B cell (primary cell): ENCODE measurements around the gene KRTAP10-2. TPM values are rescaled to one million over a fixed set of nuclear protein-coding genes. Genes with fewer than 3 reads are reported as not detected.

ENCODE experiments used
- ATAC-seq: fragments of 200-7000 bp; cut with Tn5 transposase; one replicate; pipeline ENCODE4 v1.10.0; 2021; ENCODE audit warnings: low read depth, mild to moderate bottlenecking, moderate number of reproducible peaks, moderate library complexity
- CTCF ChIA-PET: fragments of 350-600 bp; sonication (Branson Sonifier 250); formaldehyde crosslinking; loops from one replicate; lab custom pipeline; 2021; ENCODE audit warnings: antibody characterized with exemption, inconsistent platforms; lab: Charles Lee
- POLR2A ChIA-PET: fragments of 350-600 bp; sonication (Branson Sonifier 250); formaldehyde crosslinking; loops from one replicate; lab custom pipeline; 2021; ENCODE audit warnings: antibody characterized with exemption; lab: Charles Lee
- DNase-seq: peaks from one replicate; pipeline ENCODE4 v3.0.0; 2013
- H2AFZ ChIP-seq: 2 replicates; pipeline ENCODE4 v1.6.1; 2012; ENCODE audit warnings: mild to moderate bottlenecking, low read depth, low read length; ENCODE audit not compliant: insufficient read depth, poor library complexity, severe bottlenecking
- H3K27ac ChIP-seq, 2 donors: 1 replicate in 1 of 2; 2 replicates in 1 of 2; pipeline ENCODE4 v1.5.1; 2012 to 2013; ENCODE audit warnings: low read length in 2 of 2, mild to moderate bottlenecking in 2 of 2, moderate library complexity in 1 of 2
- H3K27me3 ChIP-seq, 4 experiments: fragments of 200-600 bp in 1 of 4; sonication (generic) in 1 of 4; replicated peaks in 1 of 4; 1 replicate in 2 of 4; 2 replicates in 2 of 4; pipeline versions ENCODE4 v1.6.1 to v1.7.0; 2013 to 2016; ENCODE audit warnings: low read length in 3 of 4, mild to moderate bottlenecking in 2 of 4, mixed read lengths in 1 of 4, moderate library complexity in 1 of 4; ENCODE audit not compliant: insufficient read depth in 4 of 4, control insufficient read depth in 3 of 4; ENCODE audit errors: control extremely low read depth in 1 of 4
- H3K36me3 ChIP-seq, 2 experiments: replicated peaks in 1 of 2; 1 replicate in 1 of 2; 2 replicates in 1 of 2; pipeline versions ENCODE4 v1.6.1 to v1.7.1; 2013; ENCODE audit warnings: low read length in 1 of 2; ENCODE audit not compliant: insufficient read depth in 2 of 2, control insufficient read depth in 1 of 2; ENCODE audit errors: control extremely low read depth in 1 of 2, extremely low read depth in 1 of 2
- H3K4me1 ChIP-seq, 2 donors: fragments of 200-600 bp in 1 of 2; sonication (generic) in 1 of 2; 1 replicate in 1 of 2; 2 replicates in 1 of 2; pipeline versions ENCODE4 v1.5.1 to v1.6.1; 2013 to 2017; ENCODE audit warnings: low read length in 2 of 2; ENCODE audit not compliant: control insufficient read depth in 2 of 2, insufficient read depth in 2 of 2
- H3K4me2 ChIP-seq: replicated peaks from 2 replicates; pipeline ENCODE3; 2012; ENCODE audit warnings: mild to moderate bottlenecking, low read depth, low read length; ENCODE audit not compliant: poor library complexity, severe bottlenecking
- H3K4me3 ChIP-seq, 5 experiments: fragments of 200-600 bp in 1 of 5; sonication (generic) in 1 of 5; 1 replicate in 3 of 5; 2 replicates in 2 of 5; pipeline versions ENCODE4 v1.5.1 to v1.7.0; 2011 to 2016; ENCODE audit warnings: low read length in 4 of 5, mild to moderate bottlenecking in 4 of 5, low read depth in 2 of 5, control low read depth in 1 of 5, moderate library complexity in 1 of 5; ENCODE audit not compliant: insufficient read depth in 1 of 5; ENCODE audit errors: control extremely low read depth in 1 of 5, extremely low read depth in 1 of 5
- H3K79me2 ChIP-seq: fragments of 200-600 bp; sonication (generic); one replicate; pipeline ENCODE4 v1.6.0; 2016; ENCODE audit warnings: low read length; ENCODE audit not compliant: control insufficient read depth, insufficient read depth
- H3K9ac ChIP-seq: fragments of 200-600 bp; sonication (generic); 2 replicates; pipeline ENCODE4 v1.6.1; 2017; ENCODE audit warnings: mild to moderate bottlenecking, low read length, moderate library complexity
- H3K9me3 ChIP-seq, 3 donors: one replicate each; pipeline versions ENCODE4 v1.6.1 to v1.7.1; 2013; ENCODE audit warnings: low read length in 2 of 3; ENCODE audit not compliant: control insufficient read depth in 2 of 3, insufficient read depth in 1 of 3; ENCODE audit errors: control extremely low read depth in 1 of 3
- H4K20me1 ChIP-seq: 2 replicates; pipeline ENCODE4 v1.6.0; 2012; ENCODE audit warnings: mild to moderate bottlenecking, low read length; ENCODE audit not compliant: insufficient read depth, control insufficient read depth, poor library complexity, severe bottlenecking
- H3K27ac Mint-ChIP-seq: one replicate; pipeline ENCODE4 v1.8.0; 2021; ENCODE audit warnings: mixed read lengths
- H3K27me3 Mint-ChIP-seq: one replicate; pipeline ENCODE4 v1.8.0; 2021; ENCODE audit warnings: mixed read lengths
- H3K4me1 Mint-ChIP-seq: one replicate; pipeline ENCODE4 v1.8.0; 2021; ENCODE audit warnings: mixed read lengths
- H3K4me3 Mint-ChIP-seq: one replicate; pipeline ENCODE4 v1.8.0; 2021; ENCODE audit warnings: mixed read lengths
- H3K9me3 Mint-ChIP-seq: one replicate; pipeline ENCODE4 v1.8.0; 2022; ENCODE audit warnings: mixed read lengths; ENCODE audit not compliant: insufficient read depth
- CTCF ChIP-seq: fragments of 200-600 bp; IDR thresholded peaks from one replicate; pipeline ENCODE4 v1.8.0; 2022; ENCODE audit warnings: antibody characterized with exemption, mild to moderate bottlenecking
- EZH2 ChIP-seq: IDR thresholded peaks from 2 replicates; pipeline ENCODE4 v1.6.1; 2012; ENCODE audit warnings: borderline replicate concordance, low read depth, mild to moderate bottlenecking, moderate library complexity, low read length; ENCODE audit not compliant: insufficient read depth, poor library complexity, severe bottlenecking
- WGBS: methylation state at CpG from one replicate; pipeline ENCODE4 v1.1.5; 2013; ENCODE audit warnings: missing lambda C conversion rate; ENCODE audit not compliant: insufficient coverage; 5-methylcytosine and 5-hydroxymethylcytosine counted together
- intact Hi-C: fragments of 100-400 bp; cut with micrococcal nuclease; formaldehyde crosslinking; loops from one replicate; pipeline ENCODE4 v1.10.0; 2022
- polyA plus RNA-seq: library from polyadenylated mRNA; depleted of rRNA; stranded (reverse); fragments of >200 nt; gene quantifications from 2 replicates; pipeline ENCODE4 v1.2.3, GENCODE V29; 2012
- total RNA-seq, 2 donors: library from RNA; stranded (reverse); fragments of 120-200 nt in 1 of 2; gene quantifications; 1 replicate in 1 of 2; 2 replicates in 1 of 2; pipeline versions ENCODE4 v1.2.3 to v1.2.4, GENCODE V29; 2013 to 2022

Gene KRTAP10-2
- total and polyA plus RNA-seq, 2 donors (not counting 1 experiment from before 2014, with no cell fraction given): not detected

GRCh38 chr21:44539991-44540666 lies 11.2 kb downstream of the KRTAP10-2 start, which contains the start of gene KRTAP10-1:
Gene KRTAP10-1 (minus strand): TSS chr21:44540195. CDS start chr21:44540150, 45 bp downstream.
- DNase-seq: no peak
- Mint-ChIP-seq H3K27me3 (peaks cover 19% of the 10 kb centered on the region), H3K9me3 (no peaks in the 10 kb centered on the region), H3K4me1 (no peaks in the 10 kb centered on the region), H3K4me3 (no peak within 1 kb of the TSS), H3K27ac (no peak within 1 kb of the TSS)
- no peak within 1 kb of the TSS for H3K4me3 ChIP-seq
- H2AFZ ChIP-seq: no peak within 1 kb of the TSS
- no peaks in the 10 kb centered on the region for H4K20me1 ChIP-seq
- ChIA-PET CTCF (no interaction called here), POLR2A (no interaction called here)
- TF ChIP-seq EZH2: no peak
- no peak for TF ChIP-seq CTCF
- intact Hi-C loops: no loop called here
- no peaks in the 10 kb centered on the region for H3K4me1 ChIP-seq
- H3K4me2 ChIP-seq: no peak within 1 kb of the TSS
- H3K27ac ChIP-seq: no peak within 1 kb of the TSS
- no peak within 1 kb of the TSS for H3K9ac ChIP-seq
- no peak for ATAC-seq
- WGBS: 85% methylated on average over 21 of the region's 21 CpGs
- H3K9me3 ChIP-seq: peaks cover 1 to 16% (median 3%) of the 10 kb centered on the region in 3 donors
- H3K79me2 ChIP-seq: no peaks in the 10 kb centered on the region
- H3K36me3 ChIP-seq: no peaks in the 10 kb centered on the region
- peaks cover 0 to 2% (median 0%) of the 10 kb centered on the region in 4 experiments for H3K27me3 ChIP-seq

DNA sequence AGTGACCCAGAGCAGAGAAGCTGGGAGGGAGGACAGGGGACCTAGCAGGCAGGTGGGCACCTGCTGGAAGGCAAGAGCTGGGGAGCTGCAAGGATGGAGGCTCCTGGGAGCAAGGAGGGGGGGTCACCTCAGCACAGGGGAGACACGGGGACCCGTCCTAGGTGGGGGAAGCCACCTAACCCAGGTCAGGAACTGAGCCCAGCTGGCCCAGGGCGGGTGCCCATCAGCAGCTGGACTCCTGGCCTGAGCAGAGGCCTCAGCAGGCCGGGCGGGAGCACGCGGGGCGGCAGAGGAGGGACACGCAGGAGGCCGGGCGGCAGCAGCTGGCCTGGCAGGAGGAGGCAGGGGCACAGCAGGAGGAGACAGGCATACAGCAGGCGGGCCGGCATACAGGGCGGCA lies 12.3 kb downstream of the KRTAP10-2 start:
- Histone ChIP-seq H3K4me1 (no peaks in the 10 kb centered on the region), H4K20me1 (no peaks in the 10 kb centered on the region), H2AFZ (no peak overlapping the region), H3K27ac (no peak overlapping the region), H3K9ac (no peak overlapping the region), H3K27me3 (peaks cover 0 to 2% (median 0%) of the 10 kb centered on the region in 4 experiments), H3K9me3 (peaks cover 1 to 15% (median 3%) of the 10 kb centered on the region in 3 donors), H3K79me2 (no peaks in the 10 kb centered on the region), H3K36me3 (no peaks in the 10 kb centered on the region), H3K4me3 (no peak overlapping the region), H3K4me2 (no peak overlapping the region)
- POLR2A ChIA-PET: no interaction called here
- 74% methylated on average over 14 of the region's 14 CpGs for WGBS
- CTCF ChIA-PET: no interaction called here
- H3K4me1 Mint-ChIP-seq: no peaks in the 10 kb centered on the region
- no peak for TF ChIP-seq EZH2
- TF ChIP-seq CTCF: no peak
- H3K4me3 Mint-ChIP-seq: no peak overlapping the region
- DNase-seq: no peak
- no peak overlapping the region for H3K27ac Mint-ChIP-seq
- no peak for ATAC-seq
- peaks cover 19% of the 10 kb centered on the region for H3K27me3 Mint-ChIP-seq
- H3K9me3 Mint-ChIP-seq: no peaks in the 10 kb centered on the region
- intact Hi-C loops: no loop called here
